Measurements from ENCODE around the gene HMG20B.

The HMG20B gene

GRCh38 chr19:3530389-3530788, 42.4 kb upstream of the HMG20B start:
- Histone ChIP-seq H3K4me3 (ENCODE audit: low read length) (no peak overlapping the region), H3K36me3 (replicated peaks; ENCODE audit: low read depth, low read length) (peaks cover 56% of the 10 kb centered on the region)

GRCh38 chr19:3531716-3532115, 41.0 kb upstream of the HMG20B start:
- TF ChIP-seq EZH2phosphoT487 (IDR thresholded peaks at IDR 0.05; ENCODE audit: low read depth): no peak
- TF ChIP-seq, protein P1, sequence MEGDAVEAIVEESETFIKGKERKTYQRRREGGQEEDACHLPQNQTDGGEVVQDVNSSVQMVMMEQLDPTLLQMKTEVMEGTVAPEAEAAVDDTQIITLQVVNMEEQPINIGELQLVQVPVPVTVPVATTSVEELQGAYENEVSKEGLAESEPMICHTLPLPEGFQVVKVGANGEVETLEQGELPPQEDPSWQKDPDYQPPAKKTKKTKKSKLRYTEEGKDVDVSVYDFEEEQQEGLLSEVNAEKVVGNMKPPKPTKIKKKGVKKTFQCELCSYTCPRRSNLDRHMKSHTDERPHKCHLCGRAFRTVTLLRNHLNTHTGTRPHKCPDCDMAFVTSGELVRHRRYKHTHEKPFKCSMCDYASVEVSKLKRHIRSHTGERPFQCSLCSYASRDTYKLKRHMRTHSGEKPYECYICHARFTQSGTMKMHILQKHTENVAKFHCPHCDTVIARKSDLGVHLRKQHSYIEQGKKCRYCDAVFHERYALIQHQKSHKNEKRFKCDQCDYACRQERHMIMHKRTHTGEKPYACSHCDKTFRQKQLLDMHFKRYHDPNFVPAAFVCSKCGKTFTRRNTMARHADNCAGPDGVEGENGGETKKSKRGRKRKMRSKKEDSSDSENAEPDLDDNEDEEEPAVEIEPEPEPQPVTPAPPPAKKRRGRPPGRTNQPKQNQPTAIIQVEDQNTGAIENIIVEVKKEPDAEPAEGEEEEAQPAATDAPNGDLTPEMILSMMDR (IDR thresholded peaks at IDR 0.05; ENCODE audit: low read depth, low read length): no peak
- Histone ChIP-seq H3K36me3 (replicated peaks; ENCODE audit: low read depth, low read length) (peaks cover 52% of the 10 kb centered on the region), H3K4me1 (ENCODE audit: low read length) (no peaks in the 10 kb centered on the region), H3K27ac (ENCODE audit: low read length) (no peak overlapping the region), H4K20me1 (ENCODE audit: insufficient read depth, low read length) (peaks cover 9% of the 10 kb centered on the region; the same call in 1 of the 2 replicates), H3K4me2 (ENCODE audit: low read length) (no peak overlapping the region), H2AFZ (ENCODE audit: low read depth, low read length) (no peak overlapping the region), H3K79me2 (ENCODE audit: low read length) (no peaks in the 10 kb centered on the region), H3K27me3 (ENCODE audit: low read depth, low read length) (no peaks in the 10 kb centered on the region), H3K4me3 (ENCODE audit: low read length) (no peak overlapping the region), H3K9me3 (ENCODE audit: insufficient read depth, low read length) (no peaks in the 10 kb centered on the region), H3K9ac (ENCODE audit: low read length) (no peak overlapping the region)

More at GRCh38 chr19:3530389-3530788, 42.4 kb upstream of the HMG20B start:
- no peak overlapping the region for H3K4me2 ChIP-seq (ENCODE audit: low read length)
- H3K79me2 ChIP-seq (ENCODE audit: low read length): no peaks in the 10 kb centered on the region
- no peaks in the 10 kb centered on the region for H3K27me3 ChIP-seq (ENCODE audit: low read depth, low read length)
- TF ChIP-seq EZH2phosphoT487 (IDR thresholded peaks at IDR 0.05; ENCODE audit: low read depth): no peak
- TF ChIP-seq, protein P1 (IDR thresholded peaks at IDR 0.05; ENCODE audit: low read depth, low read length): no peak
- no peaks in the 10 kb centered on the region for H3K9me3 ChIP-seq (ENCODE audit: insufficient read depth, low read length)
- H3K4me1 ChIP-seq (ENCODE audit: low read length): no peaks in the 10 kb centered on the region
- no peak overlapping the region for H3K27ac ChIP-seq (ENCODE audit: low read length)
- H3K9ac ChIP-seq (ENCODE audit: low read length): no peak overlapping the region
- no peak overlapping the region for H2AFZ ChIP-seq (ENCODE audit: low read depth, low read length)
- H4K20me1 ChIP-seq (ENCODE audit: insufficient read depth, low read length): peaks cover 8% of the 10 kb centered on the region; the same call in 1 of the 2 replicates

GRCh38 chr19:3532154-3532786, 40.5 kb upstream of the HMG20B start:
- TF ChIP-seq, protein P1 (IDR thresholded peaks at IDR 0.05; ENCODE audit: low read depth, low read length): no peak
- no peak for TF ChIP-seq EZH2phosphoT487 (IDR thresholded peaks at IDR 0.05; ENCODE audit: low read depth)
- Histone ChIP-seq H3K36me3 (replicated peaks; ENCODE audit: low read depth, low read length) (peaks cover 46% of the 10 kb centered on the region), H3K9ac (ENCODE audit: low read length) (no peak overlapping the region), H3K79me2 (ENCODE audit: low read length) (no peaks in the 10 kb centered on the region), H4K20me1 (ENCODE audit: insufficient read depth, low read length) (peaks cover 9% of the 10 kb centered on the region), H3K4me1 (ENCODE audit: low read length) (no peaks in the 10 kb centered on the region), H3K9me3 (ENCODE audit: insufficient read depth, low read length) (no peaks in the 10 kb centered on the region), H3K27ac (ENCODE audit: low read length) (no peak overlapping the region), H3K27me3 (ENCODE audit: low read depth, low read length) (no peaks in the 10 kb centered on the region), H2AFZ (ENCODE audit: low read depth, low read length) (no peak overlapping the region), H3K4me2 (ENCODE audit: low read length) (no peak overlapping the region), H3K4me3 (ENCODE audit: low read length) (no peak overlapping the region)

GRCh38 chr19:3533033-3533432, 39.7 kb upstream of the HMG20B start:
- H3K27ac ChIP-seq (ENCODE audit: low read length): no peak overlapping the region
- TF ChIP-seq, protein P1 (IDR thresholded peaks at IDR 0.05; ENCODE audit: low read depth, low read length): no peak
- TF ChIP-seq EZH2phosphoT487 (IDR thresholded peaks at IDR 0.05; ENCODE audit: low read depth): no peak
- no peak overlapping the region for H2AFZ ChIP-seq (ENCODE audit: low read depth, low read length)
- H3K4me2 ChIP-seq (ENCODE audit: low read length): no peak overlapping the region
- H3K4me1 ChIP-seq (ENCODE audit: low read length): no peaks in the 10 kb centered on the region
- no peaks in the 10 kb centered on the region for H3K27me3 ChIP-seq (ENCODE audit: low read depth, low read length)
- H3K36me3 ChIP-seq (replicated peaks; ENCODE audit: low read depth, low read length): peaks cover 41% of the 10 kb centered on the region
- no peak overlapping the region for H3K9ac ChIP-seq (ENCODE audit: low read length)
- no peak overlapping the region for H3K4me3 ChIP-seq (ENCODE audit: low read length)
- peaks cover 9% of the 10 kb centered on the region for H4K20me1 ChIP-seq (ENCODE audit: insufficient read depth, low read length)
- no peaks in the 10 kb centered on the region for H3K9me3 ChIP-seq (ENCODE audit: insufficient read depth, low read length)
- no peaks in the 10 kb centered on the region for H3K79me2 ChIP-seq (ENCODE audit: low read length)
